SW 1271 (cell line): ENCODE results near the gene APOC3.
"Not testable (repeated sequence)": the region's sequence is repeated elsewhere in the genome, so short reads cannot be mapped to it uniquely, and the experiment has no call there.

ENCODE experiments used
- DNase-seq, 2 experiments: peaks; one replicate each; lab custom pipeline; 2025; lab: John Stamatoyannopoulos, UW

The APOC3 gene

GRCh38 chr11:116830184-116830912 is 641 bp downstream of the APOC3 start:
- DNase-seq = no peak

- no peak for DNase-seq
Measured at GRCh38 chr11:116831790-116832349, 2.2 kb downstream of the APOC3 start.

GRCh38 chr11:116832350-116833290 is 2.9 kb downstream of the APOC3 start:
- DNase-seq = no peak

- DNase-seq = no peak
Measured at GRCh38 chr11:116833491-116833815, 3.7 kb downstream of the APOC3 start.

GRCh38 chr11:116833816-116834534 is 4.3 kb downstream of the APOC3 start:
- DNase-seq = no peak

GRCh38 chr11:116834535-116835041 is 4.9 kb downstream of the APOC3 start:
- DNase-seq = not testable (repeated sequence)

- no peak for DNase-seq
Measured at GRCh38 chr11:116835042-116835772, 5.5 kb downstream of the APOC3 start.

GRCh38 chr11:116835791-116836631 is 6.3 kb downstream of the APOC3 start:
- peak; percentile 57 to 60 for DNase-seq

- DNase-seq = no peak
Measured at GRCh38 chr11:116836632-116836991, 6.9 kb downstream of the APOC3 start.

GRCh38 chr11:116837231-116838091 is 7.8 kb downstream of the APOC3 start, which contains the start of gene APOA1:
TSS of gene APOA1 (minus strand) at chr11:116837622. CDS start at chr11:116837387, 235 bp downstream.
- no peak for DNase-seq

GRCh38 chr11:116838321-116839084 is 8.8 kb downstream of the APOC3 start:
- no peak for DNase-seq

GRCh38 chr11:116840224-116840745 is 10.6 kb downstream of the APOC3 start:
- no peak for DNase-seq

- no peak for DNase-seq
Measured at GRCh38 chr11:116840746-116841296, 11.1 kb downstream of the APOC3 start.

GRCh38 chr11:116842117-116842516 is 12.4 kb downstream of the APOC3 start:
- DNase-seq = no peak

- no peak for DNase-seq
Measured at GRCh38 chr11:116842909-116843308, 13.2 kb downstream of the APOC3 start.

- no peak for DNase-seq
Measured at GRCh38 chr11:116843661-116844060, 14.0 kb downstream of the APOC3 start.

GRCh38 chr11:116844722-116845121 is 15.0 kb downstream of the APOC3 start:
- DNase-seq = no peak

- no peak for DNase-seq
Measured at GRCh38 chr11:116847612-116848011, 17.9 kb downstream of the APOC3 start.
